Measurements from ENCODE around the gene SH3BGR.

Gene SH3BGR

GRCh38 chr21:39546522-39546921, 94.8 kb downstream of the SH3BGR start:
- no peak for DNase-seq (ENCODE audit: low read depth)

- DNase-seq (ENCODE audit: low read depth), result no peak
Measured at GRCh38 chr21:39552856-39553255, 101.1 kb downstream of the SH3BGR start.

- no peak for DNase-seq (ENCODE audit: low read depth)
Measured at GRCh38 chr21:39553331-39553730, 101.6 kb downstream of the SH3BGR start.

- no peak for DNase-seq (ENCODE audit: low read depth)
Measured at GRCh38 chr21:39555911-39556590, 104.3 kb downstream of the SH3BGR start.

GRCh38 chr21:39559511-39559910, 107.7 kb downstream of the SH3BGR start:
- DNase-seq (ENCODE audit: low read depth), result no peak

GRCh38 chr21:39561140-39561539, 109.4 kb downstream of the SH3BGR start:
- DNase-seq (ENCODE audit: low read depth), result no peak

GRCh38 chr21:39562791-39563770, 111.3 kb downstream of the SH3BGR start:
- no peak for DNase-seq (ENCODE audit: low read depth)

GRCh38 chr21:39564200-39564599, 112.4 kb downstream of the SH3BGR start:
- DNase-seq (ENCODE audit: low read depth), result no peak
